Medulla oblongata (tissue), 1 donor: Measurements from ENCODE around the gene SEMA3F.

Experiments used
- DNase-seq: peaks from one replicate; pipeline ENCODE4 v3.0.0-alpha.2; 2015; ENCODE audit errors: extremely low spot score

SEMA3F gene

GRCh38 chr3:50155891-50156290 lies 767 bp downstream of the SEMA3F start:
- no peak for DNase-seq

GRCh38 chr3:50156549-50157493 lies 1.7 kb downstream of the SEMA3F start:
- DNase-seq, result no peak

DNA sequence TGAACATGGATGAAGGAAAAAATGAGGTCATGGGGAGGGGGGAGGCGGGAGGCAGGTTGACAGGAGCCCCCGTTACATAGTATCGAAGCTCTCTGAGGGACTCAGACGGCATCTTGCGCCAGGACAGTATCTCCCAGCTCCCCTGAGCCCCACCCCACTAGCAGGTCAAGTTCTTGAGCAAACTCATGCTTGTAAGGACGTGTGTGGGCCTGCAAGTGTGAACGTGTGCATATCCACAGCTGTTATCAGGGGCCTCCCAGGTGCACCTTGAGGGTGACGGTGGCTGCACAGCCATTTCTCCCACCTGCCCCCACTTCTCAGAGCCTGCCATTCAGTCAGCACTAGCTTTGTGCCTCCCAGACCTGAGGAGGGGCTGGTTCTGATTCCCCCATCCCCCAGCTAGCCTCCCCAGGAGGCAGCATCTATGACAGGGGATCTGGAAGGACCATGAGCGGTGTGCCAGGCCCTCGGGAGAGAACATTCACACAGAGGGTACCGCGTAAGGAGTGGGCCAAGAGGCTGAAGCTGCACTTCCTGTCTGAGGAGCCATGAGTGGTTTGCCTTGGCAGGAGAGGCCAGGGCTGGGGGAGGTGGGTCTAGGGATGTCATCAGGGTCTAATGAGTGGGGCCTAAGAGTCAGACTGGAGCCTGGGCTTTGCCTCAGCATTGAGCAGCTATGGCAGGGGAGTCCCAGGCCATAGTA lies 2.9 kb downstream of the SEMA3F start:
- DNase-seq, result no peak

- no peak for DNase-seq
These were observed 3.5 kb downstream of the SEMA3F start for GRCh38 chr3:50158530-50159146.

GRCh38 chr3:50160561-50160983 lies 5.4 kb downstream of the SEMA3F start:
- DNase-seq, result no peak

DNA sequence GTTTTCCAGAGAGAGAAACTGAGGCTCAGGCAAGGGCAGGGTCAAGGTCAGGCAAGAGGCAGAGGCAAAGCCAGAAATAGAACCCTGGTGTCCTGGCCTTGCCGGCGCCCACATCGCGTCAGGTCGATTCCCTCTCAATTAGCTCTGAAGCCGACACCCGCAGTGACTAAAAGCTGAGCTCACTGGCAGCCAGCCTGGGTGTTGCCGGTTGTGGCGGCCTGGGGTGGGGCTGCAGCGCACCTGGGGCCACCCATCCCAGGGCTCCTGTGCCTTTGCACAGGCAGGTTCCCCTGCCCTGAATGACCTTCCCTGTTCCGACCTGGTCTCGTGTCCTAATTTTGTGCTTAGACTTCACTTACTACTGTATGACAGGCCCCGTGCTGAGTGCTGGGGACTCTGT lies 6.2 kb downstream of the SEMA3F start:
- DNase-seq, result no peak

- DNase-seq, result no peak
These were observed 7.1 kb downstream of the SEMA3F start for GRCh38 chr3:50162034-50162883.

DNA sequence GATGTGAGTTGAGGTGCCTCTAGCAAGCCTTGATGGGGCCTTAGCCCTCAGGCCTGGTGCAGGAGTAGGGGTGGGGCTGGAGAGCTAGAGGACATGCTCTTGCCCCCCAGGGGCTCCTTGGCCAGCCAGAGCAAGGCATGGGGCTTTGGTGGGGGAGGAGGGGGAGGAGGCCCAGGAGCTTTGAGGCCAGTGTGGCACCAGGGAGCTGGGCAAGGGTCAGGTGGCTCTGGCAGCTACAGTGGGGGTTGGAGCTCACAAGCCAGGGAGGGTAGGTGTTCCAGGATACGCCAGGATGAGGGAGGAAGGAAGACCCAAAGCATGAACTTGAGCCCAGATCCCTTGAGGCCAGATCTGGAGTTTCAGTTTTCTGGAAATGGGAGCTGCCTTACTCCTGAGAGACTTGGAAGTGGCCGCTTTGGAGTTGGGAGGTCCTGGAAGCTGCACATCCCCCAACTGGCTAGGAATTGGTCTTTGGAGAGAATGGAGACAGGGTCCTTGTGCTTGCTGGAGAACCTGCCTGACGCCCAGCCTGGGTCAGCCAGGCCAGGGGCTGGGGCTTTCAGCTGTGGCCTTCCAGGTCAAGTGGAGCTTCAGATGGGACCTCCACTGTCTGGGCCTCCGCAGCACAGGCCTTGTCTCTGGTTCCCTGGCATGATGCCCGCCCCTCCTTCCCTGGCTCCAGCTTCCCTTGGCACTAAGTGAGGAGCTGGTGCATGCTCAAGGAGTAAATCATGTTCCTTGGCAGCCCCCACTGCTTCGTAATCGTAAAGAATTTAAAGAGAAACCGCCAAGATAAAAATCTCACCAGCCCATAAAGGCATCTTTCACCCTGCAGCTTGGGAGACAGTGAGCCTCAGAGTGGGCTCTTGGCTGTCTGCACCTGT lies 8.7 kb downstream of the SEMA3F start:
- peak; percentile 36 for DNase-seq

- no peak for DNase-seq
These were observed 9.4 kb downstream of the SEMA3F start for GRCh38 chr3:50164481-50164880.

- DNase-seq, result peak; percentile 57
These were observed 10.1 kb downstream of the SEMA3F start for GRCh38 chr3:50164984-50165909.

GRCh38 chr3:50165910-50166538 lies 10.9 kb downstream of the SEMA3F start:
- peak; percentile 54 for DNase-seq

DNA sequence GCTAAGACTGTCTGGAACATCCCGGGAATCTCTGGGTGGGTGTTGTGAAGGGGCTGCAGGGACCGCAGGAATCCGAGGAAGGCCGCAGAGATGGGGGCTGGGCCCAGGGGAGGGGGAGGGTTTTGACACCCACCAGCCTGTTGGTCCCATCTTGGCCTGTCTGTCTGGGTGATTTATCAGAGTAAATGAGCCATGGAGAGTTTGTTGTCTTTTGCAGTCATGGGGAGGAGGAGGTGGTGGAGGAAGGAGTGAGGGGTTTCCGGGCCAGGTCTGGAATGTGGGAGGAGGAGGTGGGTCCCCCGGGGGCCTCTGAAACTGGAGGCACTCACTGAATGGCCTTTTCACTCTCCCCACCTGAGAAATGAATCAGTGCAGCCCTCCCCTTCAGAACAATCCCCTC lies 11.5 kb downstream of the SEMA3F start:
- no peak for DNase-seq

GRCh38 chr3:50167069-50167840 lies 12.1 kb downstream of the SEMA3F start:
- no peak for DNase-seq

- DNase-seq, result no peak
These were observed 12.7 kb downstream of the SEMA3F start for GRCh38 chr3:50167841-50168209.

GRCh38 chr3:50168388-50168787 lies 13.3 kb downstream of the SEMA3F start:
- DNase-seq, result no peak

GRCh38 chr3:50168791-50169190 lies 13.7 kb downstream of the SEMA3F start:
- no peak for DNase-seq

- no peak for DNase-seq
These were observed 14.2 kb downstream of the SEMA3F start for GRCh38 chr3:50169232-50169832.

- no peak for DNase-seq
These were observed 14.7 kb downstream of the SEMA3F start for GRCh38 chr3:50169858-50170257.
